GM13976 (cell line): ENCODE measurements around the gene TFRC.

Source experiments
- DNase-seq: peaks from one replicate; pipeline ENCODE4 v3.0.0; 2012; ENCODE audit warnings: low spot score
- CTCF ChIP-seq: IDR thresholded peaks from 2 replicates; pipeline ENCODE4 v1.5.1; 2012; ENCODE audit warnings: borderline replicate concordance, mild to moderate bottlenecking; ENCODE audit not compliant: insufficient read depth; ENCODE audit errors: extremely low read depth, missing control alignments, control extremely low read depth
- in situ Hi-C: fragments of 300-500 bp; cut with MboI; formaldehyde crosslinking; loops from one replicate; pipeline ENCODE4 v1.12.0; 2022; ENCODE audit warnings: low sequenced_read_pairs, mixed read lengths, inconsistent platforms; ENCODE audit not compliant: unreplicated experiment

The TFRC gene

GRCh38 chr3:196054661-196055060 is 27.2 kb downstream of the TFRC start:
- DNase-seq = no peak
- TF ChIP-seq CTCF = no peak
- in situ Hi-C loops = no loop called here

GRCh38 chr3:196053487-196053886 is 28.4 kb downstream of the TFRC start:
- in situ Hi-C loops = no loop called here
- no peak for TF ChIP-seq CTCF
- no peak for DNase-seq

- in situ Hi-C loops = no loop called here
- TF ChIP-seq CTCF = no peak
- no peak for DNase-seq
These were observed 30.4 kb downstream of the TFRC start for GRCh38 chr3:196051282-196052076.

GRCh38 chr3:196050597-196050996 is 31.3 kb downstream of the TFRC start:
- DNase-seq = no peak
- no peak for TF ChIP-seq CTCF
- in situ Hi-C loops = no loop called here

- DNase-seq = no peak
- no peak for TF ChIP-seq CTCF
- in situ Hi-C loops = no loop called here
These were observed 32.2 kb downstream of the TFRC start for GRCh38 chr3:196049653-196050052.

GRCh38 chr3:196048922-196049598 is 32.8 kb downstream of the TFRC start:
- in situ Hi-C loops = no loop called here
- DNase-seq = no peak
- no peak for TF ChIP-seq CTCF
